Neural crest cell (in vitro differentiated cells): ENCODE data around the gene COTL1. TPM values are rescaled to one million over a fixed set of nuclear protein-coding genes. Genes with fewer than 3 reads are reported as not detected.
"Not testable (repeated sequence)": the region's sequence is repeated elsewhere in the genome, so short reads cannot be mapped to it uniquely, and the experiment has no call there.

Source experiments
- DNase-seq: peaks from one replicate; pipeline ENCODE4 v3.0.0; 2021; ENCODE audit warnings: low read depth, mixed read lengths, low spot score
- H3K27ac Mint-ChIP-seq: one replicate; pipeline ENCODE4 v1.8.0; 2021; ENCODE audit warnings: mild to moderate bottlenecking, mixed read lengths; ENCODE audit not compliant: unreplicated experiment
- H3K27me3 Mint-ChIP-seq: 2 replicates; pipeline ENCODE4 v1.8.0; 2021; ENCODE audit warnings: low read depth, mild to moderate bottlenecking, mixed read lengths
- H3K36me3 Mint-ChIP-seq: 2 replicates; pipeline ENCODE4 v1.8.0; 2021; ENCODE audit warnings: low read depth, mild to moderate bottlenecking, mixed read lengths
- H3K4me1 Mint-ChIP-seq: 2 replicates; pipeline ENCODE4 v1.8.0; 2021; ENCODE audit warnings: mixed read lengths
- H3K4me3 Mint-ChIP-seq: one replicate; pipeline ENCODE4 v1.8.0; 2021; ENCODE audit warnings: mild to moderate bottlenecking, mixed read lengths
- H3K9me3 Mint-ChIP-seq: 2 replicates; pipeline ENCODE4 v1.8.0; 2021; ENCODE audit warnings: mixed read lengths
- CTCF ChIP-seq: fragments of 200-600 bp; sonication (generic); conservative IDR thresholded peaks from 2 replicates; pipeline ENCODE4 v1.5.0; 2021; ENCODE audit warnings: antibody characterized with exemption, mild to moderate bottlenecking
- total RNA-seq: library from RNA; stranded (reverse); gene quantifications from 2 replicates; pipeline ENCODE4 v1.2.1, GENCODE V29; 2021

COTL1 gene
- total RNA-seq, 1 donor from 2014 or later: 357 TPM

- no peaks in the 10 kb centered on the region for H3K27me3 Mint-ChIP-seq
- TF ChIP-seq CTCF: no peak
- H3K27ac Mint-ChIP-seq: no peak overlapping the region
- no peaks in the 10 kb centered on the region for H3K9me3 Mint-ChIP-seq
- peaks cover 2% of the 10 kb centered on the region for H3K36me3 Mint-ChIP-seq
- no peak for DNase-seq
- H3K4me1 Mint-ChIP-seq: peaks cover 52% of the 10 kb centered on the region
- peak overlapping the region; percentile 49 for H3K4me3 Mint-ChIP-seq
Observed at GRCh38 chr16:84559311-84559932, 58.5 kb downstream of the COTL1 start.

- not testable (repeated sequence) for H3K9me3 Mint-ChIP-seq, H3K27me3 Mint-ChIP-seq, DNase-seq, H3K36me3 Mint-ChIP-seq, H3K27ac Mint-ChIP-seq
- H3K4me1 Mint-ChIP-seq: peaks cover 58% of the 10 kb centered on the region
- peak overlapping the region; percentile 18 for H3K4me3 Mint-ChIP-seq
Observed at GRCh38 chr16:84558850-84559249, 59.0 kb downstream of the COTL1 start.

GRCh38 chr16:84557504-84557903, 60.4 kb downstream of the COTL1 start:
- TF ChIP-seq CTCF: no peak
- no peaks in the 10 kb centered on the region for H3K27me3 Mint-ChIP-seq
- no peaks in the 10 kb centered on the region for H3K9me3 Mint-ChIP-seq
- H3K4me3 Mint-ChIP-seq: no peak overlapping the region
- H3K27ac Mint-ChIP-seq: no peak overlapping the region
- H3K4me1 Mint-ChIP-seq: peaks cover 65% of the 10 kb centered on the region
- no peaks in the 10 kb centered on the region for H3K36me3 Mint-ChIP-seq
- no peak for DNase-seq

- H3K27ac Mint-ChIP-seq: no peak overlapping the region
- peaks cover 70% of the 10 kb centered on the region for H3K4me1 Mint-ChIP-seq
Observed at GRCh38 chr16:84557059-84557458, 60.8 kb downstream of the COTL1 start.

GRCh38 chr16:84555418-84556196, 62.3 kb downstream of the COTL1 start:
- Mint-ChIP-seq H3K4me3 (peak overlapping the region; percentile 23), H3K9me3 (no peaks in the 10 kb centered on the region), H3K27ac (peak overlapping the region; percentile 38), H3K4me1 (peaks cover 74% of the 10 kb centered on the region), H3K27me3 (no peaks in the 10 kb centered on the region), H3K36me3 (no peaks in the 10 kb centered on the region)
- no peak for TF ChIP-seq CTCF
- peak; percentile 60 for DNase-seq

More at GRCh38 chr16:84557059-84557458, 60.8 kb downstream of the COTL1 start:
- Mint-ChIP-seq H3K27me3 (no peaks in the 10 kb centered on the region), H3K9me3 (no peaks in the 10 kb centered on the region), H3K4me3 (no peak overlapping the region), H3K36me3 (no peaks in the 10 kb centered on the region)
- TF ChIP-seq CTCF: no peak
- DNase-seq: no peak

GRCh38 chr16:84554627-84555328, 63.1 kb downstream of the COTL1 start:
- Mint-ChIP-seq H3K27ac (no peak overlapping the region), H3K27me3 (no peaks in the 10 kb centered on the region), H3K4me1 (peaks cover 75% of the 10 kb centered on the region), H3K4me3 (peak overlapping the region; percentile 23), H3K9me3 (no peaks in the 10 kb centered on the region), H3K36me3 (no peaks in the 10 kb centered on the region)
- no peak for TF ChIP-seq CTCF
- DNase-seq: no peak
